Neuron (in vitro differentiated cells): ENCODE results near the gene TMEM54.
"Not testable (repeated sequence)": the region's sequence is repeated elsewhere in the genome, so short reads cannot be mapped to it uniquely, and the experiment has no call there.

Experiments used
- H2AFZ ChIP-seq: one replicate; pipeline ENCODE4 v1.6.1; 2013; ENCODE audit warnings: low read depth, mild to moderate bottlenecking, inconsistent platforms, low read length, moderate library complexity
- H3K27me3 ChIP-seq: one replicate; pipeline ENCODE4 v1.6.1; 2013; ENCODE audit warnings: low read length; ENCODE audit not compliant: insufficient read depth
- H3K36me3 ChIP-seq: one replicate; pipeline ENCODE4 v1.6.1; 2013; ENCODE audit warnings: low read length; ENCODE audit not compliant: insufficient read depth
- H3K4me1 ChIP-seq: one replicate; pipeline ENCODE4 v1.6.1; 2013; ENCODE audit warnings: low read length; ENCODE audit not compliant: insufficient read depth
- H3K4me3 ChIP-seq: 2 replicates; pipeline ENCODE4 v1.5.1; 2013; ENCODE audit warnings: mild to moderate bottlenecking, low read length, moderate library complexity
- H3K9me3 ChIP-seq: one replicate; pipeline ENCODE4 v1.6.1; 2013; ENCODE audit warnings: low read length

The TMEM54 gene

GRCh38 chr1:32910319-32910718 lies 9.1 kb upstream of the TMEM54 start:
- H3K4me3 ChIP-seq = no peak overlapping the region
- no peaks in the 10 kb centered on the region for H3K9me3 ChIP-seq
- peaks cover 5% of the 10 kb centered on the region for H3K27me3 ChIP-seq
- H2AFZ ChIP-seq = no peak overlapping the region
- peaks cover 3% of the 10 kb centered on the region for H3K4me1 ChIP-seq
- H3K36me3 ChIP-seq = no peaks in the 10 kb centered on the region

- H3K27me3 ChIP-seq = peaks cover 12% of the 10 kb centered on the region
- no peaks in the 10 kb centered on the region for H3K9me3 ChIP-seq
- H3K4me1 ChIP-seq = peaks cover 3% of the 10 kb centered on the region
- H3K36me3 ChIP-seq = no peaks in the 10 kb centered on the region
- H2AFZ ChIP-seq = no peak overlapping the region
- H3K4me3 ChIP-seq = no peak overlapping the region
Measured at GRCh38 chr1:32907435-32907834, 6.2 kb upstream of the TMEM54 start.

GRCh38 chr1:32906654-32907053 lies 5.5 kb upstream of the TMEM54 start:
- no peaks in the 10 kb centered on the region for H3K9me3 ChIP-seq
- H3K4me1 ChIP-seq = peaks cover 3% of the 10 kb centered on the region
- H2AFZ ChIP-seq = no peak overlapping the region
- H3K27me3 ChIP-seq = peaks cover 18% of the 10 kb centered on the region
- H3K4me3 ChIP-seq = no peak overlapping the region
- no peaks in the 10 kb centered on the region for H3K36me3 ChIP-seq

- not testable (repeated sequence) for H3K9me3 ChIP-seq, H2AFZ ChIP-seq
- peaks cover 27% of the 10 kb centered on the region for H3K27me3 ChIP-seq
Measured at GRCh38 chr1:32905588-32905987, 4.4 kb upstream of the TMEM54 start.

GRCh38 chr1:32904797-32905196 lies 3.6 kb upstream of the TMEM54 start:
- Histone ChIP-seq H2AFZ (no peak overlapping the region), H3K27me3 (peaks cover 34% of the 10 kb centered on the region), H3K9me3 (no peaks in the 10 kb centered on the region), H3K36me3 (no peaks in the 10 kb centered on the region), H3K4me1 (peaks cover 5% of the 10 kb centered on the region), H3K4me3 (no peak overlapping the region)

More at GRCh38 chr1:32905588-32905987, 4.4 kb upstream of the TMEM54 start:
- not testable (repeated sequence) for H3K36me3 ChIP-seq, H3K4me1 ChIP-seq, H3K4me3 ChIP-seq

- no peak overlapping the region for H3K4me3 ChIP-seq
Measured at GRCh38 chr1:32903991-32904785, 3.0 kb upstream of the TMEM54 start.

GRCh38 chr1:32902535-32902920 lies 1.3 kb upstream of the TMEM54 start:
- no peaks in the 10 kb centered on the region for H3K36me3 ChIP-seq
- H3K9me3 ChIP-seq = no peaks in the 10 kb centered on the region
- H2AFZ ChIP-seq = no peak overlapping the region
- H3K4me1 ChIP-seq = peaks cover 5% of the 10 kb centered on the region
- H3K27me3 ChIP-seq = peaks cover 50% of the 10 kb centered on the region
- H3K4me3 ChIP-seq = no peak overlapping the region

More at GRCh38 chr1:32903991-32904785, 3.0 kb upstream of the TMEM54 start:
- Histone ChIP-seq H2AFZ (no peak overlapping the region), H3K4me1 (peaks cover 5% of the 10 kb centered on the region), H3K36me3 (no peaks in the 10 kb centered on the region), H3K27me3 (peaks cover 38% of the 10 kb centered on the region), H3K9me3 (no peaks in the 10 kb centered on the region)

- no peaks in the 10 kb centered on the region for H3K36me3 ChIP-seq
- no peaks in the 10 kb centered on the region for H3K9me3 ChIP-seq
- H3K4me1 ChIP-seq = peaks cover 2% of the 10 kb centered on the region
- H3K4me3 ChIP-seq = peak overlapping the region; percentile 35
- no peak overlapping the region for H2AFZ ChIP-seq
- peaks cover 51% of the 10 kb centered on the region for H3K27me3 ChIP-seq
Measured at GRCh38 chr1:32901823-32902534, 790 bp upstream of the TMEM54 start.

- H3K27me3 ChIP-seq = peaks cover 53% of the 10 kb centered on the region
- peak overlapping the region; percentile 35 for H3K4me3 ChIP-seq
- no peaks in the 10 kb centered on the region for H3K36me3 ChIP-seq
- peaks cover 2% of the 10 kb centered on the region for H3K4me1 ChIP-seq
- H3K9me3 ChIP-seq = no peaks in the 10 kb centered on the region
- H2AFZ ChIP-seq = no peak overlapping the region
Measured at GRCh38 chr1:32900371-32900955, 726 bp downstream of the TMEM54 start.

- Histone ChIP-seq H3K4me1 (peaks cover 2% of the 10 kb centered on the region), H3K4me3 (no peak overlapping the region), H3K9me3 (no peaks in the 10 kb centered on the region), H2AFZ (no peak overlapping the region), H3K27me3 (peaks cover 53% of the 10 kb centered on the region), H3K36me3 (no peaks in the 10 kb centered on the region)
Measured at GRCh38 chr1:32899586-32900296, 1.4 kb downstream of the TMEM54 start.

GRCh38 chr1:32898958-32899357 lies 2.2 kb downstream of the TMEM54 start:
- Histone ChIP-seq H3K4me3 (no peak overlapping the region), H3K4me1 (peaks cover 10% of the 10 kb centered on the region), H3K36me3 (no peaks in the 10 kb centered on the region), H2AFZ (no peak overlapping the region), H3K9me3 (no peaks in the 10 kb centered on the region), H3K27me3 (peaks cover 52% of the 10 kb centered on the region)

- no peaks in the 10 kb centered on the region for H3K36me3 ChIP-seq
- H2AFZ ChIP-seq = no peak overlapping the region
- no peaks in the 10 kb centered on the region for H3K9me3 ChIP-seq
- H3K4me1 ChIP-seq = peaks cover 13% of the 10 kb centered on the region
- H3K27me3 ChIP-seq = peaks cover 51% of the 10 kb centered on the region
- H3K4me3 ChIP-seq = no peak overlapping the region
Measured at GRCh38 chr1:32898056-32898455, 3.1 kb downstream of the TMEM54 start.
